GM20431 (cell line): ENCODE results near the gene DTNB.

Experiments used
- in situ Hi-C: fragments of 300-500 bp; cut with MseI, MboI; formaldehyde crosslinking; loops from one replicate; pipeline ENCODE4 v1.15.0; 2020; ENCODE audit warnings: low sequenced_read_pairs; ENCODE audit not compliant: unreplicated experiment

Gene DTNB

DNA sequence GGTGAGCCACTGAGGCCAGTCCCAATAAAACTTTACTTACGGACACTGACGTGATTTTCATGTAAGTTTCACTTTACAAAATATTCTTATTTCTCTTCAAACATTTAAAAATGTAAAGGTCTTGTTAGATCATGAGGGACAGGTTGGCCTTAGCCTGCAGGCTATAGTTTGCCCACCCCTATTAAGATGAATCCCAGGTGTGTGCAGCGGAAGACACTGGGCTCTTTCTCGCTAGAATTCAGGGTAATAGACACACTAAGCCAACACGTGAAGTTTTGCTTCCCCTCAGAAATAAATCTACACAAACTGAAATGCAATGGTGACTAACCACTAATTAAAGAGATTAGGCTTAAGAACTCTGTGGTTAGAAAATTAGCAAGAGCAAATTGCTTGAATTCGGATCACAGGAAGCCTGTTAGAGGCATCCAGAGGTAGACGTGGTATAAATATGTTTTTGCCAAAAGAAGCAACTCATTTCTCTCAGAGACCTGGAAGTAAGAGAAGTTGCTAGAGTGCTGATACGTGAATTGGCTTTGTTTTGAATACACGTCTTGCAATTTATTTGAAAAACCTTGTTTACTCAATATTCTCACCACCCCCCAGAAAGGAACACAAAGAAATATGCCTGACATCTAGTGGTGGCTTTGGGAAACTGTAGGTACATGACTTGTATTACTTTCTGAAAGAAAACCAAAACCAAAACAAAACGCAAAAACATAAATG lies 151.6 kb downstream of the DTNB start:
- in situ Hi-C loops = no loop called here

- in situ Hi-C loops = no loop called here
These were observed 152.3 kb downstream of the DTNB start for GRCh38 chr2:25521126-25521525.

DNA sequence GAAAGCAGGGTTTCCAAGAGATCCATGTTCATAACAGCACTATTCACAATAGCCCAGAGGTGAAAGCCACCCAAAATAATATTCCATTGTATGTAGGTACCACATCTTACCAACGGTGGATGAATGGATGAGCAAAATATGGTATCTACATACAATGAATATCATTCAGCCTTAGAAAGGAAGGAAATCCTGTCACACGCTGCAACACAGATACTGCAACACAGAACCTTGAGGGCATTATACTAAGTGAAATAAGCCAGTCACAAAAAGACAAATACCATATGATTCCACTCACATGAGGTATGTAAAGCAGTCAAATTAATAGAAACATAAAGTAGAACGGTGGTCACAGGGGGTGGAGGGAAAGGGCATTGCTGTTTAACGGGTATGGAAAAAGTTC lies 155.7 kb downstream of the DTNB start:
- in situ Hi-C loops = no loop called here

DNA sequence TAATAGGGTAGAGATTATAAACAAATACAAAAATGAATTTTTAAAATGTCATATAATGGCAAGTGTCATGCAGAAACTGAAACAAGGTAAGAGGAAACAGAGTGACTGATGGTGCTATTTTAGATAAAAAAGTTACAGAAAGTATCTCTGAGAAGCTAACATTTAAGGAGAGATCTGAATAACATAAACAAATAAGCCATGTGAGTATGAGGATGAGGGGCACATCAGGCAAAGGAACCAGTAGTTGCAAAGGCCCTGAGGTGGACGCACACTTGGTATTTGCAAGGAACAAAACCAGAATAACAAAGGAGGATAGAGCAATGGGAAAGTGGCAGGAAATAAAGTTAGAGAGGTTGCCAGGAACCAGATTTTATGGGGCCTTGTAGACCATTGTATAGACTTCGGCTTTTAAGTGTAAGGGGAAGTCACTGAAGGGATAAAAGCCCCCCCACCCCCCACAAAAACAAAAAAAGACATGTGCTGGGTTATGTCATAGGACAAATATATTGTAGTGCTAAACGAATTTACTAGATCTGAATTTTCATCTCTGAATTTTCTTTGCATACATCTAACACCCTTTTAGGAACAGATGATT lies 159.2 kb downstream of the DTNB start:
- in situ Hi-C loops = no loop called here

DNA sequence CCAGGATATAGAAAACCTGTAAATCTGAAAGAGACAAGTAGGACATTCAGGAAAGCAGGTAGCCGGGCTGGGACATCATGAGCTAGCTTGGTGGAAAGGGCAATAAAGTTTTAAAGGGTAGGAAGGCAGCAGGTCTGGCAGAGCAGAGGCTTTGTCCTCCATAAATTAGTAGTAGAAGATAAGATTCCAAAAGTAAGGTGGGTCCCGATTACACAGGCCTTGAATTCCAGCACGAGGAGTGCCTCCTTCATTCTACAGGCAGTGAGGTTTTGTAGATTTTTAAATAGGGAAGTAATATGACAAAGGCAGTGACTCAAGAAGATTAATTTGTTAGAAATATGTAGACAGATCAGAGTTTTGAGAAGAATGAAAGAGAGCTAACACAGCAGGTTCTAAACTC lies 160.7 kb downstream of the DTNB start:
- in situ Hi-C loops = no loop called here

- in situ Hi-C loops = no loop called here
These were observed 167.2 kb downstream of the DTNB start for GRCh38 chr2:25506226-25506625.

DNA sequence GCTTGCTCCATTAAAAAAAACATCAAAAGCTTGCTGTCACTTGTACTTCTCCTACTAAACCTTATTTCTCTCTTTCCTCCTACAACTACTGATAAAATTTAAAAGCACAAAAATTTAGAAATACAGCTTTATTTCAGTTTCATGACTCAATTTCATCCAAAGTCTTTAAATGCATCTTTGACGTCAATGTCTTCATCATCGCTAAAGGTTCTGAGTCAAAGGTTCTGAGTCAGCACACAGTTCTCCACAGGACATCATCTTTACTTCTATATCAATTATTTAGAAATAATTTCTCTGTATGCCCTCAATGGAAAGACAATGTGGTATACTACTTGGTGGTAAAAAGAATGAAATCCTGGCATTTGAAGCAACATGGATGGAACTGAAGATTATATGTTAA lies 167.8 kb downstream of the DTNB start:
- in situ Hi-C loops = no loop called here

DNA sequence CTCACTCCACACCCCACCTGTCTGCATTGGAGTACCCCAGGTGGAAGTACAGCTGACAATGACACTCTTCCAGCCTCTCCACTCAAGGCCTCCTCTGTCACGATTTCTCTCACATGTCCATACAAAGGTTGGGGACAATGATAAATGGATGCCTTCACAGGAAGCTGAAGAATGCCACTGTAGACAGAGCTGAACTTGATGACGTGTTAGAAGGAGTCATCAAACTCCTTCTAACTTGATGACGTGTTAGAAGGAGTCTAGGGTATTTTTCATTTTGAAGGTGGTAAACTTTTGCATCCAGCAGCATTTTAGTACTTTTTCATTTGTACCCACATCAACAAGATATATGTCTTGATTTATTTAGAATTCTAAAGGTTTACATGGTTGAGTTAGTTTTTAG lies 168.2 kb downstream of the DTNB start:
- in situ Hi-C loops = no loop called here

GRCh38 chr2:25504266-25504665 lies 169.1 kb downstream of the DTNB start:
- in situ Hi-C loops = no loop called here

DNA sequence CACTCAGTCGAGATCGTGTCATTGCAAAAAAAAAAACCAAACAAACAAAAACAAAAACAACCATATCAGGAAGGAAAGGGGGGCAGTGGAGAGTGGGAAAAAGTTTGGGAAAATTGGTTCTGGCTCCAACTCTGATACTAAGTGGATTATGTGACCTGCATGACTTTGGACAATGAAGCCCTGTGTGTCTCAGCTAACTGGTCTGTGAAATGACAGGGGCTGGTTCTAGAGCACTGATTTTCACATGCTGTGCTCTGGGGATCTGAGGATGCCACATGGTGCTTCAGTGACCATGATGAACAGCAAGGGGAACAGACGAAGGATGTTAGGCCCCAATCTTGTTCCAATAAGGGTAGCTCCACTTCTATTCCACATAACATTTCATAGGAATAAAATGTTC lies 174.2 kb downstream of the DTNB start:
- in situ Hi-C loops = no loop called here

DNA sequence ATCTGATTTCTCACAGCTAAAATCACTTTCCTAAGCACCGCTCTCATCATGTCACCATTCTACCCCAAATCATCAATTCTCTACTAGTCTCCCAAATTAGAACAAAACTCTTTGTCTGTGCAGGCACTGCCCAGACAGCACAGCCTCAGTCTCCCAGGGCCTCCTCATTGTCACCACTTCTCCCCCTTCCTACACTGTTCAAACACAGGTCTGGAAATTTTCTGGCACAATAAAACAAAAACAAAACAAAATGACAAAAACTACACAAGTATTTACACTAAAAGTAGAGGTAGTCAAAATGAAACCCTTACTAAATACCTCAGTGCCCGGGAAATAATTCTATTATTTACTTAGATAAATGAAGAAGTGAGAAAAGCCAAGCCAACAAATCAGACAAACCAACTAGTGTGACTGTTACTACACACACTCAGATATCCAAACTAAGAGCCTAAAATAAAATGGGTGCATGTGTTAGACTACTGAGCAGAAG lies 175.4 kb downstream of the DTNB start:
- in situ Hi-C loops = no loop called here

DNA sequence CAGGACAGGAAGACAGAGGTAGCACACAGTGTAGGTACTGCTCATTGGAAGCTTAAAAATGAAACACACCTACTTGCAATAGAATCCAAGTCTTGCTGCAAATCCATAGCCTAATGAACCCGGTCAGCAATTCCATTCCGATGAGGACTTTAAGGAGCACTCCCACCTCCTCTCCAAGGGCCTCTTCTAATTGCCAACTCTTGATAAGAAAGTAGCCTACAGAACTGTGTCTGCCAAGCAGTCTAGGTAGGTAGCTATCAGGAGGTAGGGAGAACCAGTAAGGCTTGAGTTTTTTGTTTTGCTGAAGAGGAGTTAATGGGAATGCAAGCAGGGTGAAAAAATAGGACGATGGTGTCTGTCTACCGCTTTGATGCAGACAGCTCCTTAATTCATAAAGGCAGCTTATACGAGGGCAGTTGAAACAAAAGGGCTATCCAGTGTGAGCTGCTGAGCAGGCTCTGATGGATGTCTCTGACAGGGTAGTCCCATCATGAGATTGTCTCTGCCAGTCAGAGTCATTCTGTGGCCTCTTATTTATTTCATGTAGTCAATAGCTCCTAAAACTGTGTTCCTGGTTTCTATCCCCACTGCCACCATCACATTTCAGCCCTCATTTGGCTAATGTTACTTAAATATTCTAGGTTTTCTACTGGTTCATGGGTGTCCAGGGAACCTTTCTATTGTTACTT lies 176.0 kb downstream of the DTNB start:
- in situ Hi-C loops = no loop called here

DNA sequence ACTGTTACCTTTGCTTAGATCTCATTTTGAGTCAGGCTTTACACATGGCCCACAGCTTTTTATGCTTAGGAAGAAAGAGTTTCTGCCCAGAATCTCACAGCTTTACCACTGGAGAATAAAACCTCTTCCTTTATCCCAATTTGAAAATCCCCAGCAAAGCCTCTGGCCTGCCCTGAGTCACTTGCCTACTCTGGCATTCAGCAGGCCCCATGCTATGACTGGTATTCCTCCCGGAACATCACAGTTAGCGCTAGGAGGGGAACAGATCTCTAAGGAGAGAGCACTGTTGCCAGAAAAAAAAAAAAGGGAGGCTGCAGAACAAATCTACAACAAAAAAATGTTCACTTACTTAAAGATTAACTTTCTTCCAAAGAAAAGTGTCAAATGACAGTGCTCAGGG lies 178.8 kb downstream of the DTNB start:
- in situ Hi-C loops = no loop called here

- in situ Hi-C loops = no loop called here
These were observed 180.2 kb downstream of the DTNB start for GRCh38 chr2:25493207-25493606.

DNA sequence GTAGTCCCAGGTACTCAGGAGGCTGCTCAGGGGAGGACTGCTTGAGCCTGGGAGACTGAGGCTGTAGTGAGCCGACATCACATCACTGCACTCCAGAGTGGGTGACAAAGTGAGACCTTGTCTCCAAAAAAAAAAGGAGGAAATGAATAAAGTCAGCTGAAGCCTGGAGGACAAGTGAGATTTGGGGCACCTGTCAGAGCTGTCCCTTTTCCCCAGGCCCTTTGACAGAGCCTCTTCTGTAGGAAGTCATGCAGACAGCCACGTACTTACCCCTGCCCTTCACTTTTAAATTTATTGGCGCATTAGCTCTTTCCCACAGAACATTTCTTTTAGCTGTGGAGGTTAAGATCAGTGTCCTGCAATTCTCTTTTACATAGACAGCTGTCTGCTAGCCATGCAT lies 180.7 kb downstream of the DTNB start:
- in situ Hi-C loops = no loop called here

- in situ Hi-C loops = no loop called here
These were observed 181.3 kb downstream of the DTNB start for GRCh38 chr2:25491966-25492532.

DNA sequence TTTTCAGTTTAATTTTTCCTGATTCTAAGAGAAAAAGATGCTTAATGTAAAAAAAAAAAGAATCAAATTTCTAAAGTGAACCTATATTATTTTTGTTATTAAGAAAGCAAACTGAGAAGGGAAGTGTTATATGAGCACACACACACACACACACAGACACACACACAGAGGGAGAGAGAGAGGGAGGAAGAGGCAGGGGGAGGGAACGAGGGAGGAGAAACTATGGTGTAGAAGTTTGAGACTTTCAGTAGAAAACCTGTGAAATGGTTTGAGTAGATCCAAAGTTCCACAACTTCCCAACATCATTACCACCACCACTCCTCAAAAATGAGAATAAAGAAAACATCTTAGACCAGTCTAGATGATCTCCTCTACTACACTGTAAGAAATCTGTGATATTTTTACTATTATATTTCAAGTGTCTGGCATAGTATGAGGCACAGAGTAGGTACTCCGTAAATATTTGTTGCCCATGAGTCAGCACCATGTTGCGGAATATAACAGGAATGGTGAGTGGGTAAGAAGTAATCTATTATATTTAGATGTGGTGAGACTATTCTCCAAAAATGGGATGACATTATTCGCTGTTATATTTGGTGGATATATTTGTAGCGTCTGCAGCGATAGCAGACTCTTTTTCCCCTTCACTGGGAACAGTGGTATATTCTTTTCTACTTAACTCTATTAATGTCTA lies 182.2 kb downstream of the DTNB start:
- in situ Hi-C loops = no loop called here

- in situ Hi-C loops = no loop called here
These were observed 183.2 kb downstream of the DTNB start for GRCh38 chr2:25490217-25490616.

DNA sequence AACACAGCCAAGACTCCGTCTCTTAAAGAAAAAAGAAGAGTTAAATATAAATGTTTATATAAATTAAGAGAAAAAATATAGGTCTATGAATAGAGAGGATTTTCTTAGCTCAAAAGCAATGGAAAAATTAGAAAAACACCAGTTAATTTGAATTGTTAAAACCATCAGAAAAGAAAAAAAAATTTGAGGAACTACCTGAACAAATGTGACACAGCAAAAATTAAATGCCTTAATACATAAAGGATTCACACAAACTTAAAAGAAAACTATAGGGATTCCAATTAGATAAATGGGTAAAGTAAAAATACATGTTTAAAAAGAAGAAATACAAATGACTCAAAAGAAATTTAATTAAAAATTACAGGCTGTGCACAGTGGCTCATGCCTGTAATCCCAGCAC lies 183.7 kb downstream of the DTNB start:
- in situ Hi-C loops = no loop called here

GRCh38 chr2:25483607-25484266 lies 189.6 kb downstream of the DTNB start:
- in situ Hi-C loops = no loop called here
